Measurements from ENCODE around the gene MMP25. TPM values are rescaled to one million over a fixed set of nuclear protein-coding genes. Genes with fewer than 3 reads are reported as not detected.

Gene MMP25
- total RNA-seq, 4 donors from 2014 or later, result 1.4 to 3.3 (median 2.4) TPM; not detected in 1

DNA sequence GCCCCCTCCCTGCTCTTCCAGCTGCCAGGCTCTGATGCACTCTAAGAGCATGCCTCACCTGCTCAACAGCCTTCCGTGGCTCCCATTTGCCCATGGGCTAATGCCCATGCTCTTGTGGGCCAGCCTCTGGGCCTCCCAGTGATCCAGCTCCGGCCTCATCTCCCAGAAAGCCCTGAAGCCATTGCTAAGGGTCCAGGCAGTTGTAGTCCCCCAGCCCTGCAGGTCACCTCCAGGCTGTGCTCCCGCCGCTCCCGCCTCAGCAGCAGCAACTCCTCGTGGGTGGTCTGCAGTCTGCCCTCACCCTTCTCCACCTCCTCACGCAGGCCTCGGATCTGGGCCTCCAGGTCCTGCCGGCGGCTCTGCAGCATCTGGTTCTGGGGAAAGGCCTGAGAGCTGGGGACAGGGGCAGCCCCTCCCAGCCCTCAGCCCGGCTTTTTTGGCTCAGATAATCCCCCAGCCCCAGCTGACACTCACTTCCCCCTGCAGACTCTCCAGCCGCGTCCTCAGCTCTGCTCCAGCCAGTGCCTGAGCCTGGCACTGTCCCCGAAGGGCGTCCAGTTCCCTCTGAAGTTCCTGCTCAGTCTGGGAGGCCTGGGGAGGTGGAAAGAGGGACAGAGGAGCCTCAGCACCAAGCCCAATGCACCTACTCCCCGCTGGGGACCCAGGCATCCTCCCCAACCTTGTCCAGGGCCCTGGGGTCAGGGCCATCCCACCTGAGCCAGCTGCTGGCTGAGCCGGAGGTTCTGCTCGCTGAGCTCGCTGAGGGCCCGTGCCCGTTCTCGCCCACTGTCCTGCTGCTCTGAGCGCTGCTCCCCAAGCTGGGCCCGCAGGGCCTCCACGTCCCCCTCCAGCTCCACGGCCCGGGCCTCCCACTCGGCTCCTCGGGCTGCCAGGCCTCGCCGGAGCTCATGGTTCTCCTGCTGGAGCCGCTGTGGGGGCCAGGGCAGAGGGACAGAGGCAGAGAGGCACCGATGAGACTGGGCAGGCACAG lies 15.8 kb upstream of the MMP25 start:
- DNase-seq, result no peak
- H3K4me1 ChIP-seq, result peaks cover 3 to 40% (median 10%) of the 10 kb centered on the region in 4 donors
- no peak for TF ChIP-seq POLR2A (IDR thresholded peaks at IDR 0.05)
- TF ChIP-seq, protein P1, sequence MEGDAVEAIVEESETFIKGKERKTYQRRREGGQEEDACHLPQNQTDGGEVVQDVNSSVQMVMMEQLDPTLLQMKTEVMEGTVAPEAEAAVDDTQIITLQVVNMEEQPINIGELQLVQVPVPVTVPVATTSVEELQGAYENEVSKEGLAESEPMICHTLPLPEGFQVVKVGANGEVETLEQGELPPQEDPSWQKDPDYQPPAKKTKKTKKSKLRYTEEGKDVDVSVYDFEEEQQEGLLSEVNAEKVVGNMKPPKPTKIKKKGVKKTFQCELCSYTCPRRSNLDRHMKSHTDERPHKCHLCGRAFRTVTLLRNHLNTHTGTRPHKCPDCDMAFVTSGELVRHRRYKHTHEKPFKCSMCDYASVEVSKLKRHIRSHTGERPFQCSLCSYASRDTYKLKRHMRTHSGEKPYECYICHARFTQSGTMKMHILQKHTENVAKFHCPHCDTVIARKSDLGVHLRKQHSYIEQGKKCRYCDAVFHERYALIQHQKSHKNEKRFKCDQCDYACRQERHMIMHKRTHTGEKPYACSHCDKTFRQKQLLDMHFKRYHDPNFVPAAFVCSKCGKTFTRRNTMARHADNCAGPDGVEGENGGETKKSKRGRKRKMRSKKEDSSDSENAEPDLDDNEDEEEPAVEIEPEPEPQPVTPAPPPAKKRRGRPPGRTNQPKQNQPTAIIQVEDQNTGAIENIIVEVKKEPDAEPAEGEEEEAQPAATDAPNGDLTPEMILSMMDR (IDR thresholded peaks at IDR 0.05), result no peak
- H3K9me3 ChIP-seq, result no peaks in the 10 kb centered on the region
- H3K27me3 ChIP-seq, result peaks cover 0 to 4% of the 10 kb centered on the region in 2 donors
- no peak overlapping the region for H3K4me3 ChIP-seq
- no peak overlapping the region for H3K27ac ChIP-seq
- H3K36me3 ChIP-seq, result peaks cover 0 to 22% (median 0%) of the 10 kb centered on the region in 3 donors

DNA sequence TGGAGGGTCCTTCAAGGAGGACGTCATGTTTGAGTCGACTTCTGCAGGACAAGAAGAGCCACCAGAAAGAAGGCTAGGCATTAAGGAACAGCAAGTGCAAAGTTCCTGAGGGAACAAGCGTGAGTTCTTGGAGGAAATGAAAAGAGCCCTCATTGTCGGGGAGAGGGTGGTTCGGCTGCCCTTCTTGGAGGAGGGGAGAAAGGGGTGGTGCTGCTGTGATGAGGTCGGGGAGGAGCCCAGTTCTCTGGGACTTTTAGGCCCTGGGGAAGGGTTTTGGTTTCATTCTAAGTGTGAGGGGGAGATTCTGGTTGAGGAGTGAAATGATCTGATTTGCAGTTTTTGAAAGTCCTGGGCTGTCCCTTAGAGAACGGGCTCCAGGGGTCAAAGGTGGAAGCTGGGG lies 13.7 kb upstream of the MMP25 start:
- TF ChIP-seq, protein P1 (IDR thresholded peaks at IDR 0.05), result no peak
- TF ChIP-seq POLR2A (IDR thresholded peaks at IDR 0.05), result peak in 1 of 2 donors; percentile 19
- Histone ChIP-seq H3K36me3 (peaks cover 0 to 4% (median 0%) of the 10 kb centered on the region in 3 donors), H3K9me3 (no peaks in the 10 kb centered on the region), H3K27me3 (peaks cover 0 to 12% of the 10 kb centered on the region in 2 donors), H3K4me1 (peaks cover 3 to 52% (median 14%) of the 10 kb centered on the region in 4 donors), H3K27ac (peak overlapping the region in 1 of 4 donors; percentile 12), H3K4me3 (no peak overlapping the region)
- DNase-seq, result no peak

DNA sequence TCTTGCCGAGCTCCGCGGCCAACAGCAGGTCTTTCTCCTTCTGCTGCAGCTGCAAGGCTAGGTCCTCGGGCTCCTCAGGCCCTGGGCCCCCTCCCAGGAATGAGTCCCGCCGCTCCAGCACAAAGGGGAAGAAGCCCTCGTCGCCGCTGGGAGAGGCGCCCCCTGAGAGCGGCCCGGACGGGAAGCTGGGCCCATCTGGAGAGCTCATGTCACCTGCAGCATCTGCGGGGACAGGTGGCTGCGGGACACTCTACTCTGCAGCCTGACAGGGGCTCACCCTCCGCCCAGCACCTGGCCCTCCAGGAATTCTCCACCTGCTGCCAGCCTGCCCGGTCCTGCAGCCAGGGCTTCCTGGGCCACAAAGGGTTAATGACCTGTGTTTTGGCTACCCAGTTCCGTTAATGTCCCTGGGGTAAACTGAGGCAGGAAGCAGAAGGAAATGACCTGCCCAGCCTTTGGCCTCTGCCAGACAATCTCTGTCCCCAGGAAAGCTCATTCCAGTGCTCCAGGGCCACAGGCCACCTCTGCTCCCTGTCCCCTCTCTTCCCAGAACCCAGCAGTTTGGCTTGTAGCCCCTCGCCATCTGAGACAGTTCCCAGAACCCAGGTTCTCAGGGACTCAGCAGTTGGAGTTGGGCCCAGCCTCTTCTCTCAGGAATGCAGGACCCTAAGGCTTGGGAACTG lies 10.9 kb upstream of the MMP25 start:
- Histone ChIP-seq H3K4me1 (peaks cover 0 to 44% (median 7%) of the 10 kb centered on the region in 4 donors), H3K4me3 (peak overlapping the region in 3 of 4 donors; percentile 34 to 68 (median 61)), H3K36me3 (peaks cover 0 to under 1% (median 0%) of the 10 kb centered on the region in 3 donors), H3K27me3 (peaks cover 0 to 12% of the 10 kb centered on the region in 2 donors), H3K27ac (peak overlapping the region in 1 of 4 donors; percentile 79), H3K9me3 (no peaks in the 10 kb centered on the region)
- no peak for TF ChIP-seq POLR2A (IDR thresholded peaks at IDR 0.05)
- TF ChIP-seq, protein P1 (IDR thresholded peaks at IDR 0.05), result no peak
- no peak for DNase-seq

DNA sequence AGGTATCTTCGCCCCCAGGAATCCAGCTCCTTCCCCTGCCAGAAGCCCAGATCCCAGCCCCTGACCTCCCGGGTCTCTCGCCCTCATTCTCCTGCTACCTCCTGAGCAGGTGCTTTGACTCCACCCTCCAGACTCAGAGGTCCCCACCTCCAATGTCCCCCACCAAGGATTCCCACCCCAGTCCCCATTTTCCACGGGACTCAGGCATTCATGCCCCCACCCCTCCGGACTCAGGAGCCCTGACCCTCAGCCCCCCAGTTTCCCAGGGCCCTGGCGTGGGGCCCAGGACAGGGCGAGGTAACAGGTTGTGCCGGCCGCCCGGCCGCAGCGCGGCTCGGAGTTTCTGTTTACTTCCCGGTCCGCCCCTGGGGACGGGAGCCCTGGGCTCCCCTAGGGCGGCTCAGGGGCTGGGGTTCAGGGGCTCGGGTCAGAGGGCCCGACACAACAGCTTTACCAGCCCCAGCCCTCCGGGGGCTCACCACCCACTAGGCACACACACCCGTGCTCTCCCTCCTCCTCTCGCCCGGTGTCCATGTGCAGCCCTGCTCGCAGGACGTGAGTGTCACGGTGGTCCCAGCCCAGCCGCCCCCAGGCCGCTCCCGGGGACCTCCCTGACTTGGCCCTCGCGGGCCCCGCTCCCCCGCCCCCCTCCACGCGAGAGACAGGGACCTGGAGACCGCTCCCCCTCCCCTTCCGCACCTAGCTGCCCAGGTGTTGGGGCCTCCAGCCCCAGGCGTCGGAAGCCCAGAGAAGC lies 10.2 kb upstream of the MMP25 start:
- peak in 1 of 3 donors; percentile 78 for DNase-seq
- TF ChIP-seq, protein P1 (IDR thresholded peaks at IDR 0.05), result no peak
- no peak for TF ChIP-seq POLR2A (IDR thresholded peaks at IDR 0.05)
- Histone ChIP-seq H3K36me3 (no peaks in the 10 kb centered on the region), H3K4me1 (peaks cover 0 to 44% (median 7%) of the 10 kb centered on the region in 4 donors), H3K4me3 (peak overlapping the region; percentile 4 to 68 (median 48)), H3K27me3 (peaks cover 0 to 12% of the 10 kb centered on the region in 2 donors), H3K9me3 (no peaks in the 10 kb centered on the region), H3K27ac (peak overlapping the region in 3 of 4 donors; percentile 74 to 79 (median 77))

Measured in Peyer's patch (tissue), 4 donors.